Measurements from ENCODE around the gene ALG9. TPM values are rescaled to one million over a fixed set of nuclear protein-coding genes. Genes with fewer than 3 reads are reported as not detected.

The ALG9 gene
- total RNA-seq, 4 donors from 2014 or later = 10.3 to 22.5 (median 14.9) TPM

GRCh38 chr11:111849631-111850030, 21.8 kb downstream of the ALG9 start:
- in situ Hi-C loops (cut with MboI; ENCODE audit: low sequenced_read_pairs in 4 of 4) (loop anchor here in 3 of 4 donors (10.0 kb wide), 3 partner anchors 65 to 285 kb away; no protein-coding TSS in a partner anchor), intact Hi-C loops (cut with DNase I; ENCODE audit: low total_unique reads) (no loop called here)
- Histone ChIP-seq H3K27ac (no peak overlapping the region), H3K4me3 (no peak overlapping the region), H3K4me1 (no peaks in the 10 kb centered on the region), H3K9me3 (no peaks in the 10 kb centered on the region), H3K36me3 (peaks cover 0 to 60% of the 10 kb centered on the region in 2 donors), H3K27me3 (no peaks in the 10 kb centered on the region)
- ATAC-seq = no peak
- no peak for DNase-seq
- TF ChIP-seq POLR2A (IDR thresholded peaks at IDR 0.05) (no peak), CTCF (IDR thresholded peaks at IDR 0.05 in 4 of 5, conservative IDR thresholded peaks at IDR 0.05 in 1 of 5) (no peak)

- Histone ChIP-seq H3K27me3 (no peaks in the 10 kb centered on the region), H3K4me1 (peaks cover under 1 to 3% of the 10 kb centered on the region in 2 donors), H3K27ac (no peak overlapping the region), H3K9me3 (no peaks in the 10 kb centered on the region), H3K4me3 (no peak overlapping the region), H3K36me3 (peaks cover 0 to 57% of the 10 kb centered on the region in 2 donors)
- TF ChIP-seq POLR2A (IDR thresholded peaks at IDR 0.05) = no peak
- intact Hi-C loops (cut with DNase I; ENCODE audit: low total_unique reads) (no loop called here), in situ Hi-C loops (cut with MboI; ENCODE audit: low sequenced_read_pairs in 4 of 4) (loop anchor here in 3 of 4 donors (10.0 kb wide), 3 partner anchors 62 to 282 kb away; no protein-coding TSS in a partner anchor)
- no peak for ATAC-seq
- DNase-seq = no peak
These were observed 24.7 kb downstream of the ALG9 start for GRCh38 chr11:111846636-111847035.

- intact Hi-C loops (cut with DNase I; ENCODE audit: low total_unique reads) = no loop called here
- Histone ChIP-seq H3K36me3 (peaks cover 0 to 57% of the 10 kb centered on the region in 2 donors), H3K4me3 (no peak overlapping the region), H3K27me3 (no peaks in the 10 kb centered on the region), H3K9me3 (no peaks in the 10 kb centered on the region), H3K27ac (no peak overlapping the region), H3K4me1 (peaks cover 6 to 7% of the 10 kb centered on the region in 2 donors)
- no peak for ATAC-seq
- no peak for DNase-seq
- in situ Hi-C loops (cut with MboI; ENCODE audit: low sequenced_read_pairs in 4 of 4) = loop anchor here in 3 of 4 donors (10.0 kb wide), 3 partner anchors 61 to 281 kb away; no protein-coding TSS in a partner anchor
- TF ChIP-seq CTCF (IDR thresholded peaks at IDR 0.05 in 4 of 5, conservative IDR thresholded peaks at IDR 0.05 in 1 of 5) = no peak
These were observed 25.3 kb downstream of the ALG9 start for GRCh38 chr11:111846063-111846462.

GRCh38 chr11:111845276-111846028, 25.9 kb downstream of the ALG9 start:
- H3K27me3 ChIP-seq = no peaks in the 10 kb centered on the region
- H3K4me3 ChIP-seq = no peak overlapping the region
- no peak for DNase-seq
- H3K27ac ChIP-seq = no peak overlapping the region
- in situ Hi-C loops (cut with MboI; ENCODE audit: low sequenced_read_pairs in 4 of 4) (loop anchor here in 3 of 4 donors (10.0 kb wide), 3 partner anchors 61 to 281 kb away; no protein-coding TSS in a partner anchor), intact Hi-C loops (cut with DNase I; ENCODE audit: low total_unique reads) (no loop called here)
- H3K36me3 ChIP-seq = peaks cover 0 to 57% of the 10 kb centered on the region in 2 donors
- TF ChIP-seq CTCF (IDR thresholded peaks at IDR 0.05 in 4 of 5, conservative IDR thresholded peaks at IDR 0.05 in 1 of 5) (no peak), POLR2A (IDR thresholded peaks at IDR 0.05) (no peak)
- peaks cover 8 to 12% of the 10 kb centered on the region in 2 donors for H3K4me1 ChIP-seq
- ATAC-seq = no peak
- no peaks in the 10 kb centered on the region for H3K9me3 ChIP-seq

GRCh38 chr11:111843661-111844060, 27.7 kb downstream of the ALG9 start:
- in situ Hi-C loops (cut with MboI; ENCODE audit: low sequenced_read_pairs in 4 of 4) (loop anchor here (5.0 to 10.0 kb wide), 7 partner anchors 59 to 279 kb away; partner anchors contain the start of gene SIK2 (in 1 of the 4)), intact Hi-C loops (cut with DNase I; ENCODE audit: low total_unique reads) (no loop called here)
- no peak for DNase-seq
- H3K27ac ChIP-seq = no peak overlapping the region
- peaks cover 13 to 22% of the 10 kb centered on the region in 2 donors for H3K4me1 ChIP-seq
- no peak overlapping the region for H3K4me3 ChIP-seq
- no peak for ATAC-seq
- H3K27me3 ChIP-seq = no peaks in the 10 kb centered on the region
- peaks cover 0 to 40% of the 10 kb centered on the region in 2 donors for H3K36me3 ChIP-seq
- no peaks in the 10 kb centered on the region for H3K9me3 ChIP-seq
- TF ChIP-seq POLR2A (IDR thresholded peaks at IDR 0.05) = no peak
- no peak for TF ChIP-seq CTCF (IDR thresholded peaks at IDR 0.05 in 4 of 5, conservative IDR thresholded peaks at IDR 0.05 in 1 of 5)
